Nephron progenitor cell (in vitro differentiated cells): ENCODE results near the gene BSCL2.

Experiments used
- DNase-seq: peaks from one replicate; pipeline ENCODE4 v3.0.0; 2021
- H3K27ac Mint-ChIP-seq: 2 replicates; pipeline ENCODE4 v1.8.0; 2021; ENCODE audit warnings: mild to moderate bottlenecking, moderate library complexity, mixed read lengths
- H3K27me3 Mint-ChIP-seq: 2 replicates; pipeline ENCODE4 v1.8.0; 2021; ENCODE audit warnings: mild to moderate bottlenecking, low read depth, mixed read lengths; ENCODE audit not compliant: poor library complexity
- H3K36me3 Mint-ChIP-seq: 2 replicates; pipeline ENCODE4 v1.8.0; 2021; ENCODE audit warnings: low read depth, mixed read lengths
- H3K4me1 Mint-ChIP-seq: 2 replicates; pipeline ENCODE4 v1.8.0; 2021; ENCODE audit warnings: mixed read lengths
- H3K4me3 Mint-ChIP-seq: 2 replicates; pipeline ENCODE4 v1.8.0; 2021; ENCODE audit warnings: mild to moderate bottlenecking, moderate library complexity, mixed read lengths
- H3K9me3 Mint-ChIP-seq: 2 replicates; pipeline ENCODE4 v1.8.0; 2021; ENCODE audit warnings: mild to moderate bottlenecking, moderate library complexity, mixed read lengths
- CTCF ChIP-seq: fragments of 200-600 bp; sonication (generic); IDR thresholded peaks from 2 replicates; pipeline ENCODE4 v1.5.0; 2021; ENCODE audit warnings: antibody characterized with exemption

The BSCL2 gene

GRCh38 chr11:62727165-62727871, 20.1 kb upstream of the BSCL2 start, which contains the start of gene HNRNPUL2:
Gene HNRNPUL2 (minus strand): TSS chr11:62727457. CDS start chr11:62727156, 301 bp downstream.
- peaks cover 33% of the 10 kb centered on the region for H3K36me3 Mint-ChIP-seq
- TF ChIP-seq CTCF: no peak
- peak within 1 kb of the TSS; percentile 98 for H3K4me3 Mint-ChIP-seq
- peak; percentile 97 for DNase-seq
- peak within 1 kb of the TSS; percentile 100 for H3K27ac Mint-ChIP-seq
- H3K4me1 Mint-ChIP-seq: peaks cover 57% of the 10 kb centered on the region
- H3K27me3 Mint-ChIP-seq: peaks cover 3% of the 10 kb centered on the region
- H3K9me3 Mint-ChIP-seq: no peaks in the 10 kb centered on the region

DNA sequence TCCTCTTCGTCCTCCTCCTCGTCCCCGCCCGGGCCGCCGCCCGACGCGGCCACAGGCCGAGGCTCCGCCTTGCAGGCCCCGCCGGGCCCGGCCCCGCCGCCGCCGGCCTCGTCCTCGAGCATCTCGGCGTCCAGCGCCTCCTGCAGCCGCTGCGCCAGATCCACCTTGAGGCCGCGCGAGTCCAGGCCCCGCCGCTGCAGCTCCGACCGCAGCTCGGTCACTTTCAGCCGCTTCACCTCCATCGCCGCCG, 19.6 kb upstream of the BSCL2 start:
- no peak for DNase-seq
- Mint-ChIP-seq H3K36me3 (peaks cover 37% of the 10 kb centered on the region), H3K27ac (no peak overlapping the region), H3K9me3 (no peaks in the 10 kb centered on the region), H3K27me3 (peaks cover 3% of the 10 kb centered on the region), H3K4me3 (peak overlapping the region; percentile 98), H3K4me1 (peaks cover 62% of the 10 kb centered on the region)
- TF ChIP-seq CTCF: no peak

GRCh38 chr11:62726156-62726914, 19.1 kb upstream of the BSCL2 start:
- TF ChIP-seq CTCF: no peak
- peaks cover 62% of the 10 kb centered on the region for H3K4me1 Mint-ChIP-seq
- DNase-seq: peak; percentile 42
- H3K9me3 Mint-ChIP-seq: no peaks in the 10 kb centered on the region
- H3K27me3 Mint-ChIP-seq: peaks cover 3% of the 10 kb centered on the region
- peaks cover 41% of the 10 kb centered on the region for H3K36me3 Mint-ChIP-seq
- H3K27ac Mint-ChIP-seq: peak overlapping the region; percentile 97
- peak overlapping the region; percentile 98 for H3K4me3 Mint-ChIP-seq

DNA sequence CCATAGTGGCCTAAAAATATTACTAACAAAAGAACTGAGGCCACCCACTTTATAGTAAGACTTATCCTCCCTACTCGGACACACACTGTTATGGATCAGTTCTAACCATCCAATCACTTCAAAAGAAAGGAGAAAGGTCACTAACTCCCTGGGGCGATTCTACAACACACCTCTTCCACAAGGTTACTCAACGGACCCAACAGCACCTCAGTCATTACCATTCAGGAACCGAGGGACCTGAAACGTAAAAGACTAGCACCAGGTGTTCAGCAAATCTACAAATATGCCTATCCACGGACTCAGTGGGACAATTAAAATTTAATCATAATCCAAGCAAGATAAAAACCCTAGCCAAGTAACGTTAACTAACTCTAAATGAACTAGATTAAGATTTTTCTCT, 18.4 kb upstream of the BSCL2 start:
- no peak for DNase-seq
- Mint-ChIP-seq H3K4me3 (peak overlapping the region; percentile 98), H3K27ac (peak overlapping the region; percentile 97), H3K27me3 (peaks cover 3% of the 10 kb centered on the region), H3K9me3 (no peaks in the 10 kb centered on the region), H3K36me3 (peaks cover 44% of the 10 kb centered on the region), H3K4me1 (peaks cover 57% of the 10 kb centered on the region)
- TF ChIP-seq CTCF: no peak

DNA sequence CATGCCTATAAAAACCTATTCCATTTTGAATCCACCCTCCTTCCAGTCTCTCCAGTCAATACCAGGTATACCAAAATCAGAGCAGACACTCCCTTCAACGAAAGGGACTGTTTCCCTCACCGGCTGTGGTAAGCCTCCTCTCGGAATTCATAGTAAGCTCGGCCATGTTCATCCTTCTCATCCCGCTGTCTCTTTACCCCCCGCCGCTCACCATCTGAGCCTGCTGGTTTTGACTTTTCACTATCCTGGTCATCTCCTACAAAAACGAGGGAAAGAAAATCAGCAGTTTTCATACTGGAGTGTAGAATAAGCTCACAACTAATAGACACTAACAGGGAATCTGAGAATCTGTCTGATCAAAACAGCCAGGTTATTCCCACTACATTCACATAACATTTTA, 16.9 kb upstream of the BSCL2 start:
- no peak for DNase-seq
- H3K36me3 Mint-ChIP-seq: peaks cover 58% of the 10 kb centered on the region
- H3K4me1 Mint-ChIP-seq: peaks cover 47% of the 10 kb centered on the region
- H3K9me3 Mint-ChIP-seq: no peaks in the 10 kb centered on the region
- TF ChIP-seq CTCF: no peak
- peak overlapping the region; percentile 98 for H3K4me3 Mint-ChIP-seq
- peak overlapping the region; percentile 25 for H3K27ac Mint-ChIP-seq
- peaks cover 3% of the 10 kb centered on the region for H3K27me3 Mint-ChIP-seq
